A549 (cell line): ENCODE measurements around the gene GALR3.

Experiments
- CEBPB ChIP-seq, 2 experiments: fragments of >200 bp in 1 of 2; sonication (Bioruptor Twin) in 1 of 2; formaldehyde crosslinking in 1 of 2; IDR thresholded peaks; 2 replicates each; pipeline ENCODE4 v1.6.1; 2012 to 2016
- CHD2 ChIP-seq: fragments of 150-350 bp; IDR thresholded peaks from 2 replicates; pipeline ENCODE4 v1.6.1; 2014; ENCODE audit warnings: low read length; ENCODE audit not compliant: partially characterized antibody
- HOXB13 ChIP-seq: fragments of 250-450 bp; sonication (Bioruptor Pico); IDR thresholded peaks from 2 replicates; pipeline ENCODE4 v1.5.0; 2020; ENCODE audit warnings: low read depth, mild to moderate bottlenecking, moderate library complexity
- NR3C1 ChIP-seq: fragments of >200 bp; sonication (Bioruptor Twin); formaldehyde crosslinking; IDR thresholded peaks from 3 replicates; pipeline ENCODE4 v1.6.1; 2017
- PHF8 ChIP-seq: fragments of 200-600 bp; sonication (generic); IDR thresholded peaks from 2 replicates; pipeline ENCODE4 v1.6.1; 2016; ENCODE audit warnings: low read depth, mild to moderate bottlenecking, antibody characterized with exemption, moderate library complexity, borderline replicate concordance
- POLR2A ChIP-seq: IDR thresholded peaks from 2 replicates; pipeline ENCODE4 v1.6.1; 2012; ENCODE audit warnings: mild to moderate bottlenecking, low read length
- TF ChIP-seq, protein P1 (sequence below): fragments of >200 bp; sonication (Bioruptor Twin); formaldehyde crosslinking; IDR thresholded peaks from 3 replicates; pipeline ENCODE4 v1.5.1; 2016
- TF ChIP-seq, protein P2 (sequence below): IDR thresholded peaks from 2 replicates; pipeline ENCODE4 v1.6.1; 2012; ENCODE audit warnings: low read depth, borderline replicate concordance
- TF ChIP-seq, protein P3 (sequence below): IDR thresholded peaks from 2 replicates; pipeline ENCODE4 v1.6.1; 2012
- TF ChIP-seq, protein P4 (sequence below): fragments of 450-650 bp; IDR thresholded peaks from 2 replicates; pipeline ENCODE4 v1.6.1; 2014; ENCODE audit warnings: antibody characterized with exemption
- TF ChIP-seq, protein P5 (sequence below): IDR thresholded peaks from 2 replicates; pipeline ENCODE4 v1.6.1; 2012

DNA sequence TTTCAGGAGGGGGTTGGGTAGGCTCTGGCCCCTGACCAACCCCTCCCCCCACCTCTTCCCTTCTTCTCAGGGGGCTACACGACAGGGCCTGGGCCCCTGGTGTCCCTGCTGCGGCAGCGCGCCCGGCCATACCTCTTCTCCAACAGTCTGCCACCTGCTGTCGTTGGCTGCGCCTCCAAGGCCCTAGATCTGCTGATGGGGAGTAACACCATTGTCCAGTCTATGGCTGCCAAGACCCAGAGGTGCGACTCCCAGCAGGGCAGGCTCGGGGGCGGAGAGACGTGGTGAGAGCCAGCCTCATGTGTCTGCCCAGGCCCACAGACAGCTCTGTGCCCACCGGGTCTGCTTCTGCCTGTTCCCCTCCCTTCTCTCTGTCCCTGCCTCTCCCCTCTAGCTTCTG, 7.6 kb upstream of the GALR3 start:
- TF ChIP-seq POLR2A (no peak), HOXB13 (CRISPR knock-in tag) (no peak), CEBPB (IDR thresholded peaks at IDR 0.05) (no peak), NR3C1 (no peak), PHF8 (no peak), CHD2 (no peak)
- TF ChIP-seq, protein P1, sequence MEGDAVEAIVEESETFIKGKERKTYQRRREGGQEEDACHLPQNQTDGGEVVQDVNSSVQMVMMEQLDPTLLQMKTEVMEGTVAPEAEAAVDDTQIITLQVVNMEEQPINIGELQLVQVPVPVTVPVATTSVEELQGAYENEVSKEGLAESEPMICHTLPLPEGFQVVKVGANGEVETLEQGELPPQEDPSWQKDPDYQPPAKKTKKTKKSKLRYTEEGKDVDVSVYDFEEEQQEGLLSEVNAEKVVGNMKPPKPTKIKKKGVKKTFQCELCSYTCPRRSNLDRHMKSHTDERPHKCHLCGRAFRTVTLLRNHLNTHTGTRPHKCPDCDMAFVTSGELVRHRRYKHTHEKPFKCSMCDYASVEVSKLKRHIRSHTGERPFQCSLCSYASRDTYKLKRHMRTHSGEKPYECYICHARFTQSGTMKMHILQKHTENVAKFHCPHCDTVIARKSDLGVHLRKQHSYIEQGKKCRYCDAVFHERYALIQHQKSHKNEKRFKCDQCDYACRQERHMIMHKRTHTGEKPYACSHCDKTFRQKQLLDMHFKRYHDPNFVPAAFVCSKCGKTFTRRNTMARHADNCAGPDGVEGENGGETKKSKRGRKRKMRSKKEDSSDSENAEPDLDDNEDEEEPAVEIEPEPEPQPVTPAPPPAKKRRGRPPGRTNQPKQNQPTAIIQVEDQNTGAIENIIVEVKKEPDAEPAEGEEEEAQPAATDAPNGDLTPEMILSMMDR: no peak
- TF ChIP-seq, protein P2, sequence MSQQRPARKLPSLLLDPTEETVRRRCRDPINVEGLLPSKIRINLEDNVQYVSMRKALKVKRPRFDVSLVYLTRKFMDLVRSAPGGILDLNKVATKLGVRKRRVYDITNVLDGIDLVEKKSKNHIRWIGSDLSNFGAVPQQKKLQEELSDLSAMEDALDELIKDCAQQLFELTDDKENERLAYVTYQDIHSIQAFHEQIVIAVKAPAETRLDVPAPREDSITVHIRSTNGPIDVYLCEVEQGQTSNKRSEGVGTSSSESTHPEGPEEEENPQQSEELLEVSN: no peak
- TF ChIP-seq, protein P3, sequence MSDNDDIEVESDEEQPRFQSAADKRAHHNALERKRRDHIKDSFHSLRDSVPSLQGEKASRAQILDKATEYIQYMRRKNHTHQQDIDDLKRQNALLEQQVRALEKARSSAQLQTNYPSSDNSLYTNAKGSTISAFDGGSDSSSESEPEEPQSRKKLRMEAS: no peak
- TF ChIP-seq, protein P4, sequence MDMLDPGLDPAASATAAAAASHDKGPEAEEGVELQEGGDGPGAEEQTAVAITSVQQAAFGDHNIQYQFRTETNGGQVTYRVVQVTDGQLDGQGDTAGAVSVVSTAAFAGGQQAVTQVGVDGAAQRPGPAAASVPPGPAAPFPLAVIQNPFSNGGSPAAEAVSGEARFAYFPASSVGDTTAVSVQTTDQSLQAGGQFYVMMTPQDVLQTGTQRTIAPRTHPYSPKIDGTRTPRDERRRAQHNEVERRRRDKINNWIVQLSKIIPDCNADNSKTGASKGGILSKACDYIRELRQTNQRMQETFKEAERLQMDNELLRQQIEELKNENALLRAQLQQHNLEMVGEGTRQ: no peak
- TF ChIP-seq, protein P5, sequence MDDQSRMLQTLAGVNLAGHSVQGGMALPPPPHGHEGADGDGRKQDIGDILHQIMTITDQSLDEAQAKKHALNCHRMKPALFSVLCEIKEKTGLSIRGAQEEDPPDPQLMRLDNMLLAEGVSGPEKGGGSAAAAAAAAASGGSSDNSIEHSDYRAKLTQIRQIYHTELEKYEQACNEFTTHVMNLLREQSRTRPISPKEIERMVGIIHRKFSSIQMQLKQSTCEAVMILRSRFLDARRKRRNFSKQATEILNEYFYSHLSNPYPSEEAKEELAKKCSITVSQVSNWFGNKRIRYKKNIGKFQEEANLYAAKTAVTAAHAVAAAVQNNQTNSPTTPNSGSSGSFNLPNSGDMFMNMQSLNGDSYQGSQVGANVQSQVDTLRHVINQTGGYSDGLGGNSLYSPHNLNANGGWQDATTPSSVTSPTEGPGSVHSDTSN: no peak
